ENCODE data around the gene FCN2.

GRCh38 chr9:134898319-134898718, 17.7 kb downstream of the FCN2 start:
- TF ChIP-seq, protein P1, sequence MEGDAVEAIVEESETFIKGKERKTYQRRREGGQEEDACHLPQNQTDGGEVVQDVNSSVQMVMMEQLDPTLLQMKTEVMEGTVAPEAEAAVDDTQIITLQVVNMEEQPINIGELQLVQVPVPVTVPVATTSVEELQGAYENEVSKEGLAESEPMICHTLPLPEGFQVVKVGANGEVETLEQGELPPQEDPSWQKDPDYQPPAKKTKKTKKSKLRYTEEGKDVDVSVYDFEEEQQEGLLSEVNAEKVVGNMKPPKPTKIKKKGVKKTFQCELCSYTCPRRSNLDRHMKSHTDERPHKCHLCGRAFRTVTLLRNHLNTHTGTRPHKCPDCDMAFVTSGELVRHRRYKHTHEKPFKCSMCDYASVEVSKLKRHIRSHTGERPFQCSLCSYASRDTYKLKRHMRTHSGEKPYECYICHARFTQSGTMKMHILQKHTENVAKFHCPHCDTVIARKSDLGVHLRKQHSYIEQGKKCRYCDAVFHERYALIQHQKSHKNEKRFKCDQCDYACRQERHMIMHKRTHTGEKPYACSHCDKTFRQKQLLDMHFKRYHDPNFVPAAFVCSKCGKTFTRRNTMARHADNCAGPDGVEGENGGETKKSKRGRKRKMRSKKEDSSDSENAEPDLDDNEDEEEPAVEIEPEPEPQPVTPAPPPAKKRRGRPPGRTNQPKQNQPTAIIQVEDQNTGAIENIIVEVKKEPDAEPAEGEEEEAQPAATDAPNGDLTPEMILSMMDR (IDR thresholded peaks at IDR 0.05): no peak
- TF ChIP-seq EZH2phosphoT487 (IDR thresholded peaks at IDR 0.05) (no peak), EZH2 (IDR thresholded peaks at IDR 0.05) (no peak)

All from neural progenitor cell (in vitro differentiated cells).